Fibroblast of skin of left quadriceps (primary cell): ENCODE results near the gene GIGYF2.
"Not testable (repeated sequence)": the region's sequence is repeated elsewhere in the genome, so short reads cannot be mapped to it uniquely, and the experiment has no call there.

Experiments used
- DNase-seq, 2 experiments: peaks; one replicate each; pipeline ENCODE4 v3.0.0-alpha.2; 2013; ENCODE audit warnings: low read depth in 2 of 2

GIGYF2 gene

GRCh38 chr2:232689152-232689910, 7.8 kb upstream of the GIGYF2 start:
- DNase-seq: no peak

- DNase-seq: not testable (repeated sequence)
Observed at GRCh38 chr2:232691117-232691516, 6.0 kb upstream of the GIGYF2 start.

GRCh38 chr2:232693344-232693743, 3.8 kb upstream of the GIGYF2 start:
- no peak for DNase-seq

GRCh38 chr2:232696609-232697058, 497 bp upstream of the GIGYF2 start:
- no peak for DNase-seq

GRCh38 chr2:232697807-232698110, 628 bp downstream of the GIGYF2 start:
- DNase-seq: no peak

- DNase-seq: no peak
Observed at GRCh38 chr2:232698556-232699091, 1.5 kb downstream of the GIGYF2 start.

GRCh38 chr2:232699110-232699509, 2.0 kb downstream of the GIGYF2 start:
- DNase-seq: no peak

- no peak for DNase-seq
Observed at GRCh38 chr2:232700154-232700553, 3.0 kb downstream of the GIGYF2 start.

GRCh38 chr2:232707076-232707475, 9.9 kb downstream of the GIGYF2 start:
- no peak for DNase-seq

GRCh38 chr2:232713505-232713904, 16.4 kb downstream of the GIGYF2 start:
- no peak for DNase-seq

- DNase-seq: no peak
Observed at GRCh38 chr2:232714969-232715368, 17.8 kb downstream of the GIGYF2 start.

- not testable (repeated sequence) for DNase-seq
Observed at GRCh38 chr2:232720056-232720455, 22.9 kb downstream of the GIGYF2 start.

GRCh38 chr2:232721261-232721660, 24.1 kb downstream of the GIGYF2 start:
- no peak for DNase-seq

GRCh38 chr2:232721882-232722281, 24.8 kb downstream of the GIGYF2 start:
- DNase-seq: no peak

- DNase-seq: no peak
Observed at GRCh38 chr2:232723027-232723426, 25.9 kb downstream of the GIGYF2 start.

- DNase-seq: no peak
Observed at GRCh38 chr2:232728785-232729184, 31.7 kb downstream of the GIGYF2 start.

- DNase-seq: peak; percentile 44 to 47
Observed at GRCh38 chr2:232731470-232731869, 34.3 kb downstream of the GIGYF2 start.

- DNase-seq: no peak
Observed at GRCh38 chr2:232741294-232741693, 44.2 kb downstream of the GIGYF2 start.

GRCh38 chr2:232741972-232742371, 44.8 kb downstream of the GIGYF2 start:
- DNase-seq: no peak

GRCh38 chr2:232744963-232745362, 47.8 kb downstream of the GIGYF2 start:
- no peak for DNase-seq

- DNase-seq: no peak
Observed at GRCh38 chr2:232748038-232748437, 50.9 kb downstream of the GIGYF2 start.

GRCh38 chr2:232749331-232749730, 52.2 kb downstream of the GIGYF2 start:
- no peak for DNase-seq

- DNase-seq: no peak
Observed at GRCh38 chr2:232750135-232750671, 53.1 kb downstream of the GIGYF2 start.
